ENCODE results near the gene CACNA2D1. TPM values are rescaled to one million over a fixed set of nuclear protein-coding genes. Genes with fewer than 3 reads are reported as not detected.

The CACNA2D1 gene
- total and polyA plus RNA-seq, 12 donors: 10.5 to 60.9 (median 35.9) TPM

DNA sequence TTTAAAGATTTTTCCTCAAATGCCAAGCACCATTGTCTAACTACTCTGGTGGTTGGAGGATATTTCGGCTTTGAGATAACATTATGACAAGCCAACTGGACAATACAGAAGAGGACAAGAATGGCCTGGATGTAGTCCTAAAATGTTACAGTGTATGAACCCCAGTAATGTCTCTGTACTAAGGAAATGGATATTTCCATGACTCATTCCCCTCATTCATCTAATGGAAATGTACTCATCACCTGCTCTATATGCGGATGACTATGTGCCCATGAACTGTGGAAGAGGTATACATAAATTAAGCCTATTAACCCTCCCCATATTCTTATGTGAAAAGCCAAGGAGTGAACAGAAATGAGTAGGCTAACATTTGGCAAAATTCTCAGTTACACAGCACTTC, 207.9 kb downstream of the CACNA2D1 start:
- no peak for DNase-seq
- Histone ChIP-seq H3K4me3 (no peak overlapping the region), H3K27me3 (no peaks in the 10 kb centered on the region), H3K4me1 (replicated peaks in 1 of 2) (no peaks in the 10 kb centered on the region), H3K36me3 (replicated peaks in 1 of 2) (no peaks in the 10 kb centered on the region), H3K27ac (no peak overlapping the region), H3K9me3 (replicated peaks in 1 of 3) (no peaks in the 10 kb centered on the region)
- 92 to 97% (median 94%) methylated on average over 2 of the region's 2 CpGs for WGBS, 4 donors
- TF ChIP-seq, protein P1, sequence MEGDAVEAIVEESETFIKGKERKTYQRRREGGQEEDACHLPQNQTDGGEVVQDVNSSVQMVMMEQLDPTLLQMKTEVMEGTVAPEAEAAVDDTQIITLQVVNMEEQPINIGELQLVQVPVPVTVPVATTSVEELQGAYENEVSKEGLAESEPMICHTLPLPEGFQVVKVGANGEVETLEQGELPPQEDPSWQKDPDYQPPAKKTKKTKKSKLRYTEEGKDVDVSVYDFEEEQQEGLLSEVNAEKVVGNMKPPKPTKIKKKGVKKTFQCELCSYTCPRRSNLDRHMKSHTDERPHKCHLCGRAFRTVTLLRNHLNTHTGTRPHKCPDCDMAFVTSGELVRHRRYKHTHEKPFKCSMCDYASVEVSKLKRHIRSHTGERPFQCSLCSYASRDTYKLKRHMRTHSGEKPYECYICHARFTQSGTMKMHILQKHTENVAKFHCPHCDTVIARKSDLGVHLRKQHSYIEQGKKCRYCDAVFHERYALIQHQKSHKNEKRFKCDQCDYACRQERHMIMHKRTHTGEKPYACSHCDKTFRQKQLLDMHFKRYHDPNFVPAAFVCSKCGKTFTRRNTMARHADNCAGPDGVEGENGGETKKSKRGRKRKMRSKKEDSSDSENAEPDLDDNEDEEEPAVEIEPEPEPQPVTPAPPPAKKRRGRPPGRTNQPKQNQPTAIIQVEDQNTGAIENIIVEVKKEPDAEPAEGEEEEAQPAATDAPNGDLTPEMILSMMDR (IDR thresholded peaks at IDR 0.05): no peak
- TF ChIP-seq POLR2A (IDR thresholded peaks at IDR 0.05): no peak
- intact Hi-C loops (cut with DNase I): loop anchor here in 1 of 2 donors (10.0 kb wide), 1 partner anchor 339 kb away; no protein-coding TSS in a partner anchor

DNA sequence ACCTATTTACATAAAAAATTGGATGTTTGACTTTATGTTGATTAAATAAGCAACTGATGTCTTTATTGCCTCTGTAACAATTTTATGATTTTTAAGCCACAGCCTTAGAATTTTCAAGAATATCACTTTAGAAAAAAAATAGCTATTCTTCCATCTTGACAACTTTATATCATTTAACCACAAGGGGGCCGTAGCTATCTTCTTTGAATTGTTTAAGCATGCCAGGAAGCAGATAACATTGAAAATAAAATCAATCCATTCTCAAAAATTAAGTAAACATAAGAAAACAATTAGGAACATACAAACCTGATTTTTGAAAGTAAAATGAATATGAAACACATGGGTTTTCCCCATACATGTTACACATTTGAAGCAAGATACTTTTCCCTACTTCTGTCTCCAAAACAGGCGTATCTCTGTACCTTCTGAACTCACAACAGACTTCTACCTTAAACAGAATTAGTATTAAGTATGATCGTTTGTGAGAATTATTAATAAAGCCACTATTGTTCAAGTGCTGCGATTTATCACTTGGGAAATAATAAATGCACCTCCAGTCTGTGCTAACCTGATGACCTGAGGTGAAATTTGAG, 209.0 kb downstream of the CACNA2D1 start:
- intact Hi-C loops (cut with DNase I): loop anchor here in 1 of 2 donors (5.0 to 10.0 kb wide), 2 partner anchors 208 to 340 kb away; partner anchors contain the start of gene CACNA2D1
- Histone ChIP-seq H3K9me3 (replicated peaks in 1 of 3) (no peaks in the 10 kb centered on the region), H3K27ac (no peak overlapping the region), H3K36me3 (replicated peaks in 1 of 2) (no peaks in the 10 kb centered on the region), H3K27me3 (no peaks in the 10 kb centered on the region), H3K4me3 (no peak overlapping the region), H3K4me1 (replicated peaks in 1 of 2) (no peaks in the 10 kb centered on the region)
- DNase-seq: no peak
- WGBS, 4 donors: 33 to 47% (median 39%) methylated on average over 4 of the region's 4 CpGs
- TF ChIP-seq, protein P1 (IDR thresholded peaks at IDR 0.05): peak; percentile 48 to 74 (median 63)
- no peak for TF ChIP-seq POLR2A (IDR thresholded peaks at IDR 0.05)

DNA sequence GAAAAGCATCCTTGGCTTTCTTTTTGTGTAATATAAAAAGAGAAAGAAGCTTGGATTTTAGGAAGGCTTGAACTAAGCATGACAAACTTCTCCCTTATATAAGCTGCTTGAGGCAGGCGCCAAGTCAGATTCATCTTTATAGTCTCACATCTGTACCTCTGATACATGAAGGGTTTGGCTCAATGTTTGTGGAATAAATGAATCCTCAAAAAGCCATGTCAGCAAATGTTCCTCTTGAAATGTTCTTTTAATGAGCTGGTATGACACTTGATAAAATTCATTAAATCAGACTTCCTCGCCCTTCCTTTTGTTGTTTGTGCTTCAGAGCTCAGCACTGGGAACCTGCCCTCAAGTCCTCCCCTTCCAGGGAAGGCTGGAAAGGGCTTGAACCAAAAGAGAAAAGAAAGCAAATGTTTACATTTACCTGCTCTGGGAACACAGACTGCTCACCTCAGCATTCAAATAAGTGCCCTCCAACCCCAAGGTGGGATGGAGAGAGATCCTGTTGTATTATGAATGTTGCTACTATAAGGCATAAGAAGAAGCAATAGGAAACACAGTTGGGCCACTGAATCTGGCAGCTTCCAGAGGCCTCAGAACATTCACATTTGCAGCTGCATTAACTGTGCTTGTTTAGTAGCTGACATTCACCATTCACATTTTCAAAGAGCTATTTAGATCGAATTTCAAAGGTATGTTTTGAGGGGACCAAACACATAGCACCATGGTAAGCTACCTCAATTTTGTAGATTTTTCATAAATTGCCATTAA, 212.6 kb downstream of the CACNA2D1 start:
- Histone ChIP-seq H3K36me3 (replicated peaks in 1 of 2) (no peaks in the 10 kb centered on the region), H3K27ac (no peak overlapping the region), H3K9me3 (replicated peaks in 1 of 3) (no peaks in the 10 kb centered on the region), H3K27me3 (no peaks in the 10 kb centered on the region), H3K4me3 (no peak overlapping the region), H3K4me1 (replicated peaks in 1 of 2) (no peaks in the 10 kb centered on the region)
- intact Hi-C loops (cut with DNase I): loop anchor here in 1 of 2 donors (5.0 to 10.0 kb wide), 2 partner anchors 211 to 344 kb away; partner anchors contain the start of gene CACNA2D1
- 88 to 94% (median 92%) methylated on average over 3 of the region's 3 CpGs for WGBS, 4 donors
- TF ChIP-seq, protein P1 (IDR thresholded peaks at IDR 0.05): no peak
- TF ChIP-seq POLR2A (IDR thresholded peaks at IDR 0.05): no peak
- DNase-seq: no peak

DNA sequence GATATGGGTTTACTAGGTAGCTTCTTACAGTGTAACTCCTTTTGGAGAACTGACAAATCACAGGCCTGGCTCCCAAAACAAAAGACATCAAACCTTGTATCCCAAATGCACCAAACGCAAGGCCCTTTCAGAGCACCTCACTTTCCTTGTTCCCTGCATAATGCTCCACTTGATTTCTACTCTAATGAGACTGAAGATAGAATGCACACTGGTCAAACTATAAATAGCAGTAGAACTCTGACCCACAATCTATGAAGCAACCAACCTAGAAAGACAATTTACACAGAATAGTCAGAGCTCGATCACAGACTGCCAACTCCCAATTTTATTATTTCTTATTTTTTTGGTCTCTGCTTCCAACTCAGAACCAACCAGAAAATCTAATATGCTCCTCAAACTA, 214.4 kb downstream of the CACNA2D1 start:
- no peak overlapping the region for H3K4me3 ChIP-seq
- 80 to 94% (median 87%) methylated on average over 2 of the region's 2 CpGs for WGBS, 4 donors
- TF ChIP-seq POLR2A (IDR thresholded peaks at IDR 0.05): no peak
- TF ChIP-seq, protein P1 (IDR thresholded peaks at IDR 0.05): no peak
- intact Hi-C loops (cut with DNase I): no loop called here
- H3K36me3 ChIP-seq (replicated peaks in 1 of 2): no peaks in the 10 kb centered on the region
- DNase-seq: no peak
- H3K27ac ChIP-seq: no peak overlapping the region
- no peaks in the 10 kb centered on the region for H3K4me1 ChIP-seq (replicated peaks in 1 of 2)
- no peaks in the 10 kb centered on the region for H3K27me3 ChIP-seq
- no peaks in the 10 kb centered on the region for H3K9me3 ChIP-seq (replicated peaks in 1 of 3)
